K562 (cell line): ENCODE measurements around the gene CTSZ. TPM values are rescaled to one million over a fixed set of nuclear protein-coding genes. Genes with fewer than 3 reads are reported as not detected.

Experiments used
- ATAC-seq: fragments of 200-7000 bp; cut with Tn5 transposase; 3 replicates; pipeline ENCODE4 v1.9.1; 2020; ENCODE audit warnings: moderate library complexity
- BruUV-seq: library from RNA; stranded (reverse); fragments of 400-500 nt; replicated peaks from 2 replicates; lab custom pipeline; 2021; lab: Mats Ljungman, UMichigan
- CTCF ChIA-PET: fragments of 300-600 bp; formaldehyde crosslinking; extraction: SDS; loops from one replicate; lab custom pipeline; 2021; ENCODE audit warnings: low intra/inter-chr PET ratio; lab: Yijun Ruan, JAX
- POLR2A ChIA-PET: fragments of 300-600, 350-650 bp; sonication (Branson Sonifier 250); formaldehyde crosslinking; extraction: SDS; loops from one replicate; lab custom pipeline; 2021; ENCODE audit warnings: antibody characterized with exemption, inconsistent platforms; lab: Yijun Ruan, JAX
- DNase-seq, 4 experiments: peaks; one replicate each; pipeline versions ENCODE4 v3.0.0 to v3.0.0-alpha.2; 2011 to 2018; ENCODE audit warnings: low spot score in 3 of 4, mixed read lengths in 3 of 4; ENCODE audit errors: extremely low read depth in 1 of 4
- FAIRE-seq: peaks from 2 replicates; lab custom pipeline; 2011; peaks lifted over from hg19 to GRCh38; lab: Jason Lieb, UNC
- H2AFZ ChIP-seq: 2 replicates; pipeline ENCODE4 v1.6.0; 2011; ENCODE audit warnings: low read depth, low read length, control low read depth, inconsistent platforms
- H3K27ac ChIP-seq: fragments of 200-600 bp; 3 replicates; pipeline ENCODE4 v1.8.0; 2011; ENCODE audit warnings: low read depth, mild to moderate bottlenecking, control low read depth, inconsistent platforms, low read length, moderate library complexity, mixed read lengths; ENCODE audit errors: extremely low read depth
- H3K27me3 ChIP-seq, 2 experiments: fragments of 300-600 bp in 1 of 2; 2 replicates in 1 of 2; 3 replicates in 1 of 2; pipeline versions ENCODE4 v1.6.0 to v1.8.0; 2011; ENCODE audit warnings: inconsistent platforms in 2 of 2, low read length in 2 of 2, mild to moderate bottlenecking in 1 of 2, mixed read lengths in 1 of 2, moderate library complexity in 1 of 2; ENCODE audit not compliant: control insufficient read depth in 2 of 2, insufficient read depth in 2 of 2
- H3K36me3 ChIP-seq: fragments of 300-600 bp; 3 replicates; pipeline ENCODE4 v1.8.0; 2011; ENCODE audit warnings: mild to moderate bottlenecking, low read length, inconsistent platforms; ENCODE audit not compliant: control insufficient read depth, insufficient read depth
- H3K4me1 ChIP-seq, 2 experiments: fragments of 200-600 bp in 1 of 2; replicated peaks in 1 of 2; 2 replicates in 1 of 2; 3 replicates in 1 of 2; pipeline versions ENCODE4 v1.5.1 to v1.8.0; 2011; ENCODE audit warnings: inconsistent platforms in 2 of 2, low read length in 2 of 2, mild to moderate bottlenecking in 1 of 2, mixed read lengths in 1 of 2, moderate library complexity in 1 of 2; ENCODE audit not compliant: control insufficient read depth in 2 of 2, insufficient read depth in 2 of 2
- H3K4me2 ChIP-seq: 2 replicates; pipeline ENCODE4 v1.6.1; 2011; ENCODE audit warnings: low read length, control low read depth, inconsistent platforms, mixed read lengths; ENCODE audit not compliant: insufficient read depth
- H3K4me3 ChIP-seq: fragments of 200-600 bp; sonication (generic), shearing (Covaris generic); 2 replicates; pipeline ENCODE4 v1.5.1; 2016; ENCODE audit warnings: control low read depth, inconsistent platforms
- H3K79me2 ChIP-seq: fragments of 200-600 bp; 3 replicates; pipeline ENCODE4 v1.8.0; 2011; ENCODE audit warnings: low read length, inconsistent platforms; ENCODE audit not compliant: control insufficient read depth, insufficient read depth
- H3K9ac ChIP-seq, 2 experiments: 2 replicates each; pipeline versions ENCODE4 v1.6.0 to v1.6.1; 2011; ENCODE audit warnings: low read depth in 2 of 2, low read length in 2 of 2, control low read depth in 1 of 2, inconsistent platforms in 1 of 2, mild to moderate bottlenecking in 1 of 2, mixed read lengths in 1 of 2; ENCODE audit not compliant: insufficient read depth in 1 of 2
- H3K9me1 ChIP-seq: one replicate; pipeline ENCODE4 v1.6.0; 2011; ENCODE audit warnings: inconsistent platforms, mild to moderate bottlenecking, low read length, moderate library complexity; ENCODE audit not compliant: control insufficient read depth, insufficient read depth
- H3K9me3 ChIP-seq: replicated peaks from 2 replicates; pipeline ENCODE4 v1.5.1; 2011; ENCODE audit warnings: low read depth, low read length, inconsistent platforms; ENCODE audit not compliant: control insufficient read depth, insufficient read depth
- H4K20me1 ChIP-seq: replicated peaks from 2 replicates; pipeline ENCODE4 v1.6.1; 2011; ENCODE audit warnings: low read length, inconsistent platforms, mixed read lengths; ENCODE audit not compliant: control insufficient read depth, insufficient read depth
- MEF2D ChIP-seq: conservative IDR thresholded peaks from 2 replicates; pipeline ENCODE4 v1.6.1; 2016; ENCODE audit warnings: low read depth, missing genetic modification characterization, missing compliant biosample characterization
- PHF20 ChIP-seq: fragments of 450-650 bp; IDR thresholded peaks from 2 replicates; pipeline ENCODE4 v1.6.1; 2018; ENCODE audit not compliant: partially characterized antibody
- PPARD ChIP-seq: fragments of 250-450 bp; sonication (Bioruptor Pico); IDR thresholded peaks from 2 replicates; pipeline ENCODE4 v1.8.0; 2022; ENCODE audit warnings: inconsistent platforms, mild to moderate bottlenecking, moderate library complexity
- RBM34 ChIP-seq: fragments of 200-400 bp; formaldehyde crosslinking; IDR thresholded peaks from 2 replicates; pipeline ENCODE4 v1.6.1; 2018; ENCODE audit warnings: low read length, borderline replicate concordance; ENCODE audit not compliant: insufficient read depth
- WGBS: fragments of 100-300 bp; shearing (Covaris generic); methylation state at CpG from one replicate; pipeline ENCODE4 v1.1.6; 2016; ENCODE audit warnings: low coverage, mixed read lengths; ENCODE audit not compliant: insufficient coverage; ENCODE audit errors: missing lambda C conversion rate; 5-methylcytosine and 5-hydroxymethylcytosine counted together
- in situ Hi-C: fragments of 300-500 bp; cut with MboI; formaldehyde crosslinking; loops from 4 replicates; pipeline ENCODE4 v1.15.0; 2018; ENCODE audit warnings: inconsistent platforms, mixed read lengths
- intact Hi-C: fragments of 100-400 bp; cut with micrococcal nuclease; formaldehyde crosslinking; loops from 2 replicates; pipeline ENCODE4 v1.14.2; 2022
- polyA plus RNA-seq, 8 experiments: library from polyadenylated mRNA; depleted of rRNA in 4 of 8; stranded (reverse) in 5 of 8; unstranded in 3 of 8; fragments of >200 nt; fragmentation: Nextera tagmentation in 2 of 8; fragmentation: Illumina TruSeq in 1 of 8; extraction: Ambion mirVana in 2 of 8; extraction: Trizol in 1 of 8; gene quantifications; 2 replicates each; pipeline versions ENCODE4 v1.2.1 to v1.2.3, GENCODE V29; 2011 to 2014; ENCODE audit warnings: inconsistent platforms in 1 of 8, missing spikeins in 1 of 8
- total RNA-seq, 7 experiments: library from RNA; depleted of rRNA in 6 of 7; stranded (reverse); fragments of >200 nt in 6 of 7; fragmentation: Illumina TruSeq in 2 of 7; extraction: Trizol in 2 of 7; gene quantifications; 2 replicates each; pipeline versions ENCODE4 v1.2.1 to v1.2.3, GENCODE V29; 2011 to 2021; ENCODE audit warnings: low replicate concordance in 1 of 7
- TF ChIP-seq, protein P1 (sequence below): IDR thresholded peaks from 2 replicates; pipeline ENCODE4 v1.6.1; 2016; ENCODE audit warnings: missing genetic modification characterization, missing compliant biosample characterization

Gene CTSZ
- total and polyA plus RNA-seq, 9 of the 15 experiments (the other 6 are each of a cell fraction or from before 2014, with no cell fraction given), result 1.6 to 143 (median 82.8) TPM

DNA sequence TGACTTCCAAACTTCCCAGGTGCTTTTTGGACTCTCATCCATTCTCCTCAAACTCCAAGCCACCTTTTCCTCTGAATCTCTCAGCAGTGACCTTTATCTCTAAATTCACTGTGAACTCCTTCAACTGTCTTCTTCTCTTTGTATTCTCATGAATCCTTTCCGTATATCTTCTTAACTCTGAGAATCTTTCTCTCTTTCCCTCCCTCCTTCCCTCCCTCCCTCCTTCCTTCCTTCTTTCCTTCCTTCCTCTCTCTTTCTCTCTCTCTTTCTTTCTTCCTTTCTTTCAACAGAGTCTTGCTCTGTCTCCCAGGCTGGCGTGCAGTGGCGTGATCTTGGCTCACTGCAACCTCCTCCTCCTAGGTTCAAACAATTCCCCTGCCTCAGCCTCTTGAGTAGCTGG is 39.8 kb upstream of the CTSZ start:
- H3K4me3 ChIP-seq, result no peak overlapping the region
- TF ChIP-seq PPARD (no peak), RBM34 (no peak), MEF2D (tag) (no peak)
- TF ChIP-seq, protein P1, sequence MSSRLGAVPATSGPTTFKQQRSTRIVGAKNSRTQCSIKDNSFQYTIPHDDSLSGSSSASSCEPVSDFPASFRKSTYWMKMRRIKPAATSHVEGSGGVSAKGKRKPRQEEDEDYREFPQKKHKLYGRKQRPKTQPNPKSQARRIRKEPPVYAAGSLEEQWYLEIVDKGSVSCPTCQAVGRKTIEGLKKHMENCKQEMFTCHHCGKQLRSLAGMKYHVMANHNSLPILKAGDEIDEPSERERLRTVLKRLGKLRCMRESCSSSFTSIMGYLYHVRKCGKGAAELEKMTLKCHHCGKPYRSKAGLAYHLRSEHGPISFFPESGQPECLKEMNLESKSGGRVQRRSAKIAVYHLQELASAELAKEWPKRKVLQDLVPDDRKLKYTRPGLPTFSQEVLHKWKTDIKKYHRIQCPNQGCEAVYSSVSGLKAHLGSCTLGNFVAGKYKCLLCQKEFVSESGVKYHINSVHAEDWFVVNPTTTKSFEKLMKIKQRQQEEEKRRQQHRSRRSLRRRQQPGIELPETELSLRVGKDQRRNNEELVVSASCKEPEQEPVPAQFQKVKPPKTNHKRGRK, result peak; percentile 57; the same call in 1 of the 2 replicates
- 46% methylated on average over 2 of the region's 3 CpGs for WGBS
- H3K27me3 ChIP-seq, result peaks cover 12 to 14% of the 10 kb centered on the region in 2 experiments
- no peak for ATAC-seq
- POLR2A ChIA-PET, result no interaction called here
- no peaks in the 10 kb centered on the region for H3K36me3 ChIP-seq
- CTCF ChIA-PET, result no interaction called here
- no peak overlapping the region for H3K9ac ChIP-seq
- no peak for FAIRE-seq
- H3K79me2 ChIP-seq, result peaks cover 13% of the 10 kb centered on the region
- in situ Hi-C loops, result no loop called here
- no peak overlapping the region for H3K27ac ChIP-seq
- no peak for DNase-seq
- no peak overlapping the region for H3K4me2 ChIP-seq
- no peaks in the 10 kb centered on the region for H3K9me3 ChIP-seq
- H4K20me1 ChIP-seq, result no peaks in the 10 kb centered on the region
- intact Hi-C loops, result no loop called here
- H3K9me1 ChIP-seq, result no peaks in the 10 kb centered on the region
- H2AFZ ChIP-seq, result no peak overlapping the region
- no TSS peak for BruUV-seq
- H3K4me1 ChIP-seq, result peaks cover 12 to 14% of the 10 kb centered on the region in 2 experiments; a peak in 4 of 5 replicates

DNA sequence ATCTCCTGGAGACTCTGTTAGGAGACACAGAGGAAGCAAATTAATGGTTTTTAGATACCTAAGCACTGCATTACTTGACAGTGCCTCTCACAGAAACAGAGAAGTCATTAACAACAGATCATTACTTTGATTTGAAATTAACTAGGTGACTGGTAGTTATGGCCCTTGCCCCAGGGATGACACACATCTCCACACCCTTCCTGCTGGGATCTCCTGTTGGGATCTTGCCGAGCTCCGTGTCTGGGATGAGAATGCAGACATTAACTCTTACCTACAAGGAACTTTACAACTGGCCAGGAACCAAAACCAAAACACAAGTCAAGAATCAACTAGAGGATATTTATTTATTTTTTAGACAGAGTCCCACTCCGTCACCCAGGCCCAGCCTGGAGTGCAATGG is 37.7 kb upstream of the CTSZ start:
- ATAC-seq, result no peak
- in situ Hi-C loops (no loop called here), intact Hi-C loops (no loop called here)
- H3K27me3 ChIP-seq, result no peaks in the 10 kb centered on the region; a peak in 1 of 5 replicates
- BruUV-seq, result no TSS peak
- H3K9me1 ChIP-seq, result peaks cover 4% of the 10 kb centered on the region
- H3K9ac ChIP-seq, result no peak overlapping the region
- H3K79me2 ChIP-seq, result peaks cover 33% of the 10 kb centered on the region
- peaks cover 14% of the 10 kb centered on the region for H3K36me3 ChIP-seq
- no peak overlapping the region for H2AFZ ChIP-seq
- ChIA-PET CTCF (no interaction called here), POLR2A (no interaction called here)
- no peak for TF ChIP-seq PHF20
- WGBS, result 82% methylated on average over 3 of the region's 3 CpGs
- no peaks in the 10 kb centered on the region for H3K9me3 ChIP-seq
- no peak overlapping the region for H3K27ac ChIP-seq
- H3K4me2 ChIP-seq, result no peak overlapping the region
- FAIRE-seq, result no peak
- no peak overlapping the region for H3K4me3 ChIP-seq
- peaks cover 12 to 25% of the 10 kb centered on the region in 2 experiments; a peak in 4 of 5 replicates for H3K4me1 ChIP-seq
- peaks cover 5% of the 10 kb centered on the region for H4K20me1 ChIP-seq
- no peak for DNase-seq
